Cortex of kidney (tissue), 1 donor: ENCODE measurements around the gene HPCA.

Experiments used
- DNase-seq: peaks from one replicate; lab custom pipeline; 2025; lab: John Stamatoyannopoulos, UW

The HPCA gene

GRCh38 chr1:32937061-32937460, 50.8 kb downstream of the HPCA start:
- no peak for DNase-seq

- DNase-seq = no peak
Measured at GRCh38 chr1:32939655-32940371, 53.5 kb downstream of the HPCA start.

GRCh38 chr1:32944180-32944579, 57.9 kb downstream of the HPCA start:
- DNase-seq = no peak
